IMR-90 (cell line): Measurements from ENCODE around the gene KCTD13. TPM values are rescaled to one million over a fixed set of nuclear protein-coding genes. Genes with fewer than 3 reads are reported as not detected.
"Not testable (repeated sequence)": the region's sequence is repeated elsewhere in the genome, so short reads cannot be mapped to it uniquely, and the experiment has no call there.

Experiments used
- ATAC-seq: fragments of 200-7000 bp; cut with Tn5 transposase; 2 replicates; pipeline ENCODE4 v1.9.1; 2020; ENCODE audit warnings: low read depth, mild to moderate bottlenecking, moderate library complexity
- BruUV-seq: library from RNA; stranded (reverse); fragments of 400-500 nt; replicated peaks from 2 replicates; lab custom pipeline; 2021; lab: Mats Ljungman, UMichigan
- CTCF ChIA-PET: fragments of 300-600 bp; formaldehyde crosslinking; extraction: SDS; loops from one replicate; lab custom pipeline; 2021; ENCODE audit warnings: antibody characterized with exemption; lab: Yijun Ruan, JAX
- POLR2A ChIA-PET: fragments of 300-600 bp; sonication (Branson Sonifier 250); formaldehyde crosslinking; loops from one replicate; lab custom pipeline; 2022; ENCODE audit warnings: antibody characterized with exemption; ENCODE audit not compliant: unreplicated experiment; lab: Charles Lee
- DNase-seq: peaks from one replicate; pipeline ENCODE4 v3.0.0; 2013
- H2AFZ ChIP-seq: replicated peaks from 2 replicates; pipeline ENCODE3; 2013; ENCODE audit warnings: low read length, mild to moderate bottlenecking; ENCODE audit not compliant: poor library complexity
- H2AK5ac ChIP-seq: 2 replicates; pipeline ENCODE4 v1.6.1; 2013; ENCODE audit warnings: low read depth, low read length, inconsistent platforms
- H2AK9ac ChIP-seq: replicated peaks from 2 replicates; pipeline ENCODE3; 2013; ENCODE audit warnings: mild to moderate bottlenecking, low read depth, low read length, moderate library complexity; ENCODE audit not compliant: poor library complexity
- H2BK120ac ChIP-seq: 2 replicates; pipeline ENCODE4 v1.6.1; 2013; ENCODE audit warnings: low read depth, low read length, inconsistent platforms
- H2BK15ac ChIP-seq: 3 replicates; pipeline ENCODE4 v1.6.1; 2013; ENCODE audit warnings: low read depth, low read length, inconsistent platforms
- H2BK20ac ChIP-seq: 2 replicates; pipeline ENCODE4 v1.6.1; 2013; ENCODE audit warnings: low read depth, mild to moderate bottlenecking, inconsistent platforms, low read length, moderate library complexity
- H2BK5ac ChIP-seq: 2 replicates; pipeline ENCODE4 v1.6.1; 2013; ENCODE audit warnings: mild to moderate bottlenecking, low read depth, low read length, inconsistent platforms; ENCODE audit not compliant: poor library complexity, severe bottlenecking
- H3K14ac ChIP-seq: replicated peaks from 2 replicates; pipeline ENCODE4 v1.6.1; 2013; ENCODE audit warnings: low read depth, low read length, inconsistent platforms
- H3K18ac ChIP-seq: 2 replicates; pipeline ENCODE4 v1.6.1; 2013; ENCODE audit warnings: low read depth, low read length, control low read depth
- H3K23ac ChIP-seq: 2 replicates; pipeline ENCODE4 v1.6.1; 2013; ENCODE audit warnings: low read depth, low read length, inconsistent platforms
- H3K27ac ChIP-seq: 2 replicates; pipeline ENCODE4 v1.5.1; 2013; ENCODE audit warnings: mild to moderate bottlenecking, control low read depth, low read length; ENCODE audit not compliant: insufficient read depth
- H3K27me3 ChIP-seq: 2 replicates; pipeline ENCODE4 v1.6.1; 2013; ENCODE audit warnings: low read length; ENCODE audit not compliant: control insufficient read depth, insufficient read depth
- H3K36me3 ChIP-seq: 2 replicates; pipeline ENCODE4 v1.6.1; 2013; ENCODE audit warnings: low read length, mixed read lengths; ENCODE audit not compliant: control insufficient read depth, insufficient read depth
- H3K4ac ChIP-seq: 2 replicates; pipeline ENCODE4 v1.6.1; 2013; ENCODE audit warnings: low read depth, low read length, inconsistent platforms
- H3K4me1 ChIP-seq: 2 replicates; pipeline ENCODE4 v1.6.1; 2013; ENCODE audit warnings: low read length, mixed read lengths; ENCODE audit not compliant: control insufficient read depth, insufficient read depth
- H3K4me2 ChIP-seq: 2 replicates; pipeline ENCODE4 v1.6.1; 2013; ENCODE audit warnings: low read depth, mild to moderate bottlenecking, control low read depth, low read length, moderate library complexity
- H3K4me3 ChIP-seq: 2 replicates; pipeline ENCODE4 v1.5.1; 2013; ENCODE audit warnings: low read depth, mild to moderate bottlenecking, control low read depth, low read length, moderate library complexity; ENCODE audit not compliant: insufficient read depth
- H3K56ac ChIP-seq: 2 replicates; pipeline ENCODE4 v1.6.1; 2013; ENCODE audit warnings: low read length, inconsistent platforms; ENCODE audit not compliant: insufficient read depth; ENCODE audit errors: extremely low read depth
- H3K79me1 ChIP-seq, 2 experiments: 2 replicates each; pipeline ENCODE4 v1.6.1; 2013; ENCODE audit warnings: low read length in 2 of 2, inconsistent platforms in 1 of 2, low read depth in 1 of 2
- H3K9ac ChIP-seq: 2 replicates; pipeline ENCODE4 v1.6.1; 2013; ENCODE audit warnings: low read depth, low read length, control low read depth
- H3K9me1 ChIP-seq: 2 replicates; pipeline ENCODE4 v1.6.1; 2013; ENCODE audit warnings: low read length, inconsistent platforms; ENCODE audit not compliant: insufficient read depth
- H3K9me3 ChIP-seq: 2 replicates; pipeline ENCODE4 v1.6.1; 2013; ENCODE audit warnings: low read length; ENCODE audit not compliant: control insufficient read depth, insufficient read depth
- H4K20me1 ChIP-seq: 2 replicates; pipeline ENCODE4 v1.6.1; 2013; ENCODE audit warnings: low read length, inconsistent platforms; ENCODE audit not compliant: insufficient read depth
- H4K5ac ChIP-seq: 2 replicates; pipeline ENCODE4 v1.6.1; 2013; ENCODE audit warnings: mild to moderate bottlenecking, low read depth, low read length, control low read depth
- H4K8ac ChIP-seq, 2 experiments: 2 replicates each; pipeline ENCODE4 v1.6.1; 2013; ENCODE audit warnings: low read depth in 2 of 2, low read length in 2 of 2, control low read depth in 1 of 2, inconsistent platforms in 1 of 2
- H4K91ac ChIP-seq: 2 replicates; pipeline ENCODE4 v1.6.1; 2013; ENCODE audit warnings: low read depth, low read length, inconsistent platforms; ENCODE audit not compliant: insufficient read depth
- WGBS, 2 experiments: methylation state at CpG; one replicate each; pipeline versions ENCODE4 v1.1.5 to v1.1.7; 2013; ENCODE audit warnings: missing lambda C conversion rate in 2 of 2; ENCODE audit not compliant: insufficient read length in 1 of 2; ENCODE audit errors: extremely low coverage in 2 of 2; 5-methylcytosine and 5-hydroxymethylcytosine counted together
- dilution Hi-C: fragments of 300-500 bp; cut with HindIII; formaldehyde crosslinking; loops from one replicate; pipeline ENCODE4 v1.14.3; 2018; ENCODE audit warnings: low sequenced_read_pairs; ENCODE audit not compliant: unreplicated experiment
- in situ Hi-C: fragments of 300-500 bp; cut with MboI; formaldehyde crosslinking; loops from 3 replicates; pipeline ENCODE4 v1.14.3; 2019; ENCODE audit warnings: low sequenced_read_pairs, inconsistent platforms, mixed read lengths
- intact Hi-C: fragments of 100-400 bp; cut with micrococcal nuclease; formaldehyde crosslinking; loops from 2 replicates; pipeline ENCODE4 v1.10.0; 2022
- polyA plus RNA-seq, 3 experiments: library from polyadenylated mRNA; depleted of rRNA; stranded (reverse); fragments of >200 nt; gene quantifications; 2 replicates each; pipeline ENCODE4 v1.2.3, GENCODE V29; 2012; ENCODE audit warnings: low replicate concordance in 1 of 3
- total RNA-seq: library from RNA; depleted of rRNA; stranded (reverse); fragments of >200 nt; gene quantifications from 2 replicates; pipeline ENCODE4 v1.2.3, GENCODE V29; 2012

KCTD13 gene
- total and polyA plus RNA-seq, 2 of the 4 experiments (the other 2 are of a cell fraction) = 4.1 to 20.7 TPM

DNA sequence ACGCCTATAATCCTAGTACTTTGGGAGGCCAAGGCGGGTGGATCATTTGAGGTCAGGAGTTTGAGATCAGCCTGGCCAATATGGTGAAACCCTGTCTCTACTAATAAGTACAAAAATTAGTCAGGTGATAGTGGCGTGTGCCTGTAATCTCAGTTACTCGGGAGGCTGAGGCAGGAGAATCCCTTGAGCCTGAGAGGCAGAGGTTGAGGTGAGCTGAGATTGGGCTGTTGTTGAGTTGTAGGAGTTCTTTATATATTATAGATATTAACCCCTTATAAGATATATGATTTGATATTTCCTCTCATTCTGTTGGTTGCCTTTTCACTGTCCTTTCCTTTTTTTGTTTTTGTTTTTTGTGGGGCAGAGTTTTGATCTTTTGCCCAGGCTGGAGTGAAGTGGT is 33.8 kb upstream of the KCTD13 start:
- H2AK9ac ChIP-seq, H3K9me3 ChIP-seq, H3K27ac ChIP-seq, DNase-seq, POLR2A ChIA-PET, ATAC-seq, H3K4ac ChIP-seq, H2BK5ac ChIP-seq, H4K20me1 ChIP-seq, H3K18ac ChIP-seq, H3K4me3 ChIP-seq, in situ Hi-C loops, H2AFZ ChIP-seq, CTCF ChIA-PET, H2BK120ac ChIP-seq, intact Hi-C loops, H4K5ac ChIP-seq, H3K14ac ChIP-seq, dilution Hi-C loops, BruUV-seq, H3K56ac ChIP-seq, H3K4me2 ChIP-seq, H3K9ac ChIP-seq, H4K91ac ChIP-seq, H3K36me3 ChIP-seq, H2BK20ac ChIP-seq, H3K23ac ChIP-seq, H2AK5ac ChIP-seq, H3K4me1 ChIP-seq, H4K8ac ChIP-seq, H3K9me1 ChIP-seq, H3K27me3 ChIP-seq, H2BK15ac ChIP-seq: not testable (repeated sequence)
- no CpG with 5 or more reads among the region's 4 CpGs for WGBS, 2 experiments
- H3K79me1 ChIP-seq = peaks cover 12 to 25% of the 10 kb centered on the region in 2 experiments; a peak in 3 of 4 replicates
